ENCODE data around the gene NBEA. TPM values are rescaled to one million over a fixed set of nuclear protein-coding genes. Genes with fewer than 3 reads are reported as not detected.

The NBEA gene
- total RNA-seq, 1 donor from 2014 or later, result 6.1 TPM

DNA sequence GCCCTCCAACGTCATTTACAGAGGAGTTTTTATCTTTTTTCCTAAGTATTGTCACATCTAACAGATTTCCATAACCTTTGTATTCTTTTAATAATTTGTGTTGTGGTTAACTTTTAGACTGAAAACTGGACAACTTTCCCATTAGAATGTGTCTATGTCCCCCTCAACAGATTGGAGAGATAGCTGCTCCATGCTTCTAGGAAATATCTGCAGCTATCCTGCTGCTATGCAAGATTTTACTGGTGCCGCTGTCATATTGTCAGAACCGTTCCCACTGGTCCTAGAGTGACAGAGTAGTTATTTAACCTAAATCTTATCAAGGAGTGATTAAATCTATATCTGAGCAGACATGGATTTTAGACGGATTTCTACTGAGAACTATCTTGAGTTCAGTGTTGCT is 404.4 kb downstream of the NBEA start:
- DNase-seq (ENCODE audit: low read depth), result no peak
- TF ChIP-seq, protein P1, sequence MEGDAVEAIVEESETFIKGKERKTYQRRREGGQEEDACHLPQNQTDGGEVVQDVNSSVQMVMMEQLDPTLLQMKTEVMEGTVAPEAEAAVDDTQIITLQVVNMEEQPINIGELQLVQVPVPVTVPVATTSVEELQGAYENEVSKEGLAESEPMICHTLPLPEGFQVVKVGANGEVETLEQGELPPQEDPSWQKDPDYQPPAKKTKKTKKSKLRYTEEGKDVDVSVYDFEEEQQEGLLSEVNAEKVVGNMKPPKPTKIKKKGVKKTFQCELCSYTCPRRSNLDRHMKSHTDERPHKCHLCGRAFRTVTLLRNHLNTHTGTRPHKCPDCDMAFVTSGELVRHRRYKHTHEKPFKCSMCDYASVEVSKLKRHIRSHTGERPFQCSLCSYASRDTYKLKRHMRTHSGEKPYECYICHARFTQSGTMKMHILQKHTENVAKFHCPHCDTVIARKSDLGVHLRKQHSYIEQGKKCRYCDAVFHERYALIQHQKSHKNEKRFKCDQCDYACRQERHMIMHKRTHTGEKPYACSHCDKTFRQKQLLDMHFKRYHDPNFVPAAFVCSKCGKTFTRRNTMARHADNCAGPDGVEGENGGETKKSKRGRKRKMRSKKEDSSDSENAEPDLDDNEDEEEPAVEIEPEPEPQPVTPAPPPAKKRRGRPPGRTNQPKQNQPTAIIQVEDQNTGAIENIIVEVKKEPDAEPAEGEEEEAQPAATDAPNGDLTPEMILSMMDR (IDR thresholded peaks at IDR 0.05; ENCODE audit: insufficient read depth, low read length, poor library complexity, severe bottlenecking), result no peak
- Histone ChIP-seq H3K4me3 (ENCODE audit: low read depth, low read length) (no peak overlapping the region), H3K27me3 (ENCODE audit: control insufficient read depth, insufficient read depth, low read length) (no peaks in the 10 kb centered on the region), H3K36me3 (ENCODE audit: control insufficient read depth, insufficient read depth, low read length) (no peaks in the 10 kb centered on the region)

DNA sequence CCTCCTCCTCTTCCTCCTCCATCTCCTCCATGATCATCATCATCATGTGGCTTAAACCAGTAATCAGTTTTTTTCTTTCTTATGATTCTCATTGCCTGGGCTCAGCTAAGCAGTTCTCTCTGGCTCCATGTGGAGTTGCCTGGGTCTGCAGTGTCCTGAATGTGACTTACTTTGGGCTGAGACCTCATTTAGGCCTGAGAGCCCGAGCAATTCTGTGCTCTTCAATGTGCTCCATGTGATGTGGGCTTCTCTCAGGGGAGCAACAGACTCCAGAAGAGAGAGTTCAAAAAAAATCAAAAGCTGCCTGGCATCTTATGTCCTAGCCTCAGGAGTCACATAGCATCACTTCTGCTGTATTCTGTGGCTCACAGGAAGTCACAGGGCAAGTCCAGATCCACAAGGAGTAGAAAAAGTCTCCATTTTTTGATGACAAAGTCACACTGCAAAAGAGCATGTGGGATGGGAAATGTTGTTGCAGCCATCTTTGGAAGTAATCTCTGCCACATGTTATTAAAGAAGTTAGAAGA is 405.7 kb downstream of the NBEA start:
- Histone ChIP-seq H3K36me3 (ENCODE audit: control insufficient read depth, insufficient read depth, low read length) (no peaks in the 10 kb centered on the region), H3K27me3 (ENCODE audit: control insufficient read depth, insufficient read depth, low read length) (no peaks in the 10 kb centered on the region), H3K4me3 (ENCODE audit: low read depth, low read length) (no peak overlapping the region)
- TF ChIP-seq, protein P1 (IDR thresholded peaks at IDR 0.05; ENCODE audit: insufficient read depth, low read length, poor library complexity, severe bottlenecking), result no peak
- DNase-seq (ENCODE audit: low read depth), result no peak

DNA sequence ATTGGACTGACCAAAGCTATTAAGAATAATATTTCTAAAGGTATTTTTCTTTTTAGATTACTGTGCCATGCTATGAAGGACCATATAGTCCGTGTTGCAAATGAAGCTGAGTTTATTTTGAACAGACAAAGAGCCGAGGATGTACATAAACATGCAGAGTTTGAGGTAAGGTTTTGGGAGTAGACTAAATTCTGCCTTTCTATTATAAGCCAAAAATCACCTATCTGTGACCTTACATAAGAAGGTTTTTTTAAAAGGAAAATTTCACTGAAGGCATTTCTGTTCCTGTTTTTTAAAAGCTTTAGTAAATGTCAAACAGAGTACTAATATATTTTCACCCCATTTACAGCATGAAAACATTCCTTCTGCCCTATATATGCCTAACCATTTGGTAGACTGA is 407.0 kb downstream of the NBEA start:
- H3K27me3 ChIP-seq (ENCODE audit: control insufficient read depth, insufficient read depth, low read length), result no peaks in the 10 kb centered on the region
- TF ChIP-seq, protein P1 (IDR thresholded peaks at IDR 0.05; ENCODE audit: insufficient read depth, low read length, poor library complexity, severe bottlenecking), result no peak
- H3K4me3 ChIP-seq (ENCODE audit: low read depth, low read length), result no peak overlapping the region
- DNase-seq (ENCODE audit: low read depth), result no peak
- no peaks in the 10 kb centered on the region for H3K36me3 ChIP-seq (ENCODE audit: control insufficient read depth, insufficient read depth, low read length)

DNA sequence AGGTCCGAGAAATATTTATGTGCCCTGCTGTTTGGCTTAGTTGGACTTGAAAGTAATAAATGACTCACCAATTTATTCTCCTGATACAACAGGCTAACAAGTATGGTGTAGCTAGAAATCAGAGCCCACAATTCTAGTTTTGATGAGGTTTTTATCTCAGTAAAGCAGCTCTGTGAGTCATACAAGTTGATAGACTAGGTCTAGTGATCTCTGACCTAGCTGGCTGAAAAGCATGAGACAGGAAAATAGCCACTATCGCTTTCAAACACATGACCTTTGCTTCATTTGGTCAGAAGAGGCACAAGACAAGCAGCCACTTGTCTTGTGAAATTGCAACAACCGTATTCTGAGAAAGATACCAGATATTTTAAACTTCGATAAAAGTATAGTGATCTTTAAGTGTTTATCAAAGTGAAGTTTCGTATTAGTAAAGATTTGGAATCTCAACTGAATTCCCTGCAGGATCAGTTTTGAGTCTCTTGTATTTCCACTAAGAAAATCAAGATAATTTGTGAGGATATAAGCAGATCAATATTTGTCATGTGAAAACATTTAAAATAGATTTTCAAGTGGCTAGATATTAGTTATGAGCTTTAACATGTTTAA is 407.7 kb downstream of the NBEA start:
- H3K27me3 ChIP-seq (ENCODE audit: control insufficient read depth, insufficient read depth, low read length), result no peaks in the 10 kb centered on the region
- no peak for DNase-seq (ENCODE audit: low read depth)
- no peaks in the 10 kb centered on the region for H3K36me3 ChIP-seq (ENCODE audit: control insufficient read depth, insufficient read depth, low read length)
- TF ChIP-seq, protein P1 (IDR thresholded peaks at IDR 0.05; ENCODE audit: insufficient read depth, low read length, poor library complexity, severe bottlenecking), result no peak
- no peak overlapping the region for H3K4me3 ChIP-seq (ENCODE audit: low read depth, low read length)

DNA sequence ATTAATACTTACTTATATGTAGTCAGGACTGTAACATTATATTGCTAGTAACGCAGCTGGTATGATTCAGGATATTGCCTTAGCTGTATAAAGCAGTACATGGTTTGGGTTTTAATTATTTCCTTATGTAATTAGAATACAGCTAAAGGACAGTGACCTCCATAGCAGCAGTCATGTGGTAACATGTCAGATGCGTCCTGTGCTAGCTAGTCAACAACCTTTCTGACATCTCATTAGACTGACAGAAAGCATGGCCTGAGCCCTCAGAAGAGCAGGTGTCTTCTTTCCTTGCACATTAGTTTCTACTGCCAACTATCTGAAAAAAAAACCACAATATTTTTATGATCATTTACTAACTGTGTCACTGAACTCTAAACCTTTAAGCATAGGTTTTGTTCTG is 412.2 kb downstream of the NBEA start:
- no peaks in the 10 kb centered on the region for H3K36me3 ChIP-seq (ENCODE audit: control insufficient read depth, insufficient read depth, low read length)
- H3K27me3 ChIP-seq (ENCODE audit: control insufficient read depth, insufficient read depth, low read length), result no peaks in the 10 kb centered on the region
- no peak for DNase-seq (ENCODE audit: low read depth)
- no peak overlapping the region for H3K4me3 ChIP-seq (ENCODE audit: low read depth, low read length)
- TF ChIP-seq, protein P1 (IDR thresholded peaks at IDR 0.05; ENCODE audit: insufficient read depth, low read length, poor library complexity, severe bottlenecking), result no peak

DNA sequence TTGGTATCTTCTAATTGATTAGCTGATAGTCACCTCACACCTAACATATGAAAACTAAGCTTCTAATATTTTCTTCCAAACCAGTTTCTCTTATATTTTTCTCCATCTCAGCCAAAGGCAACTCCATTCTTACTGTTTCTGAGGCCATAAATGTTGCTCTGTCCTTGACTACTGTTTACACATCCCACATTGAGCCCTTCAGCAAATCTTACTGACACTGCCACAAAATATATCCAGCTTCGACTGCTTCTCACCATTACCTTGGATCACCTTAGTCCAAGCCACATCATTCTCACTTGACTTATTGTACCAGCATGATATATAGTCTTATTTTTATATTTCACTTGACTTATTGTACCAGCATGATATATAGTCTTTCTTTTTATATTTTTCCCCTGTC is 412.8 kb downstream of the NBEA start:
- Histone ChIP-seq H3K4me3 (ENCODE audit: low read depth, low read length) (no peak overlapping the region), H3K36me3 (ENCODE audit: control insufficient read depth, insufficient read depth, low read length) (no peaks in the 10 kb centered on the region), H3K27me3 (ENCODE audit: control insufficient read depth, insufficient read depth, low read length) (no peaks in the 10 kb centered on the region)
- DNase-seq (ENCODE audit: low read depth), result no peak
- TF ChIP-seq, protein P1 (IDR thresholded peaks at IDR 0.05; ENCODE audit: insufficient read depth, low read length, poor library complexity, severe bottlenecking), result no peak

Measured in kidney epithelial cell (primary cell).